ENCODE data around the gene GALNT11.

Gene GALNT11

GRCh38 chr7:152121432-152121831, 96.0 kb downstream of the GALNT11 start:
- no peak for DNase-seq (ENCODE audit: low read depth)
- H3K4me3 ChIP-seq (ENCODE audit: low read depth, low read length) = no peak overlapping the region
- no peak for TF ChIP-seq CTCF (IDR thresholded peaks at IDR 0.05; ENCODE audit: low read depth, low read length, missing control alignments)

- TF ChIP-seq CTCF (IDR thresholded peaks at IDR 0.05; ENCODE audit: low read depth, low read length, missing control alignments) = no peak
Observed at GRCh38 chr7:152122540-152122939, 97.1 kb downstream of the GALNT11 start.

GRCh38 chr7:152126741-152127140, 101.3 kb downstream of the GALNT11 start:
- no peak for DNase-seq (ENCODE audit: low read depth)
- no peak overlapping the region for H3K4me3 ChIP-seq (ENCODE audit: low read depth, low read length)
- TF ChIP-seq CTCF (IDR thresholded peaks at IDR 0.05; ENCODE audit: low read depth, low read length, missing control alignments) = no peak

More at GRCh38 chr7:152122540-152122939, 97.1 kb downstream of the GALNT11 start:
- H3K4me3 ChIP-seq (ENCODE audit: low read depth, low read length) = no peak overlapping the region
- no peak for DNase-seq (ENCODE audit: low read depth)

- no peak for DNase-seq (ENCODE audit: low read depth)
- no peak overlapping the region for H3K4me3 ChIP-seq (ENCODE audit: low read depth, low read length)
- no peak for TF ChIP-seq CTCF (IDR thresholded peaks at IDR 0.05; ENCODE audit: low read depth, low read length, missing control alignments)
Observed at GRCh38 chr7:152127229-152127628, 101.8 kb downstream of the GALNT11 start.

- TF ChIP-seq CTCF (IDR thresholded peaks at IDR 0.05; ENCODE audit: low read depth, low read length, missing control alignments) = no peak
- no peak for DNase-seq (ENCODE audit: low read depth)
- H3K4me3 ChIP-seq (ENCODE audit: low read depth, low read length) = no peak overlapping the region
Observed at GRCh38 chr7:152128252-152128651, 102.8 kb downstream of the GALNT11 start.

GRCh38 chr7:152128741-152129461, 103.4 kb downstream of the GALNT11 start:
- TF ChIP-seq CTCF (IDR thresholded peaks at IDR 0.05; ENCODE audit: low read depth, low read length, missing control alignments) = no peak
- no peak overlapping the region for H3K4me3 ChIP-seq (ENCODE audit: low read depth, low read length)
- no peak for DNase-seq (ENCODE audit: low read depth)

- no peak for TF ChIP-seq CTCF (IDR thresholded peaks at IDR 0.05; ENCODE audit: low read depth, low read length, missing control alignments)
- no peak for DNase-seq (ENCODE audit: low read depth)
- no peak overlapping the region for H3K4me3 ChIP-seq (ENCODE audit: low read depth, low read length)
Observed at GRCh38 chr7:152129682-152130081, 104.2 kb downstream of the GALNT11 start.

All from GM12864 (cell line).